ENCODE results near the gene IFNA1. TPM values are rescaled to one million over a fixed set of nuclear protein-coding genes. Genes with fewer than 3 reads are reported as not detected.

IFNA1 gene
- polyA plus RNA-seq, 1 donor from 2014 or later: not detected

DNA sequence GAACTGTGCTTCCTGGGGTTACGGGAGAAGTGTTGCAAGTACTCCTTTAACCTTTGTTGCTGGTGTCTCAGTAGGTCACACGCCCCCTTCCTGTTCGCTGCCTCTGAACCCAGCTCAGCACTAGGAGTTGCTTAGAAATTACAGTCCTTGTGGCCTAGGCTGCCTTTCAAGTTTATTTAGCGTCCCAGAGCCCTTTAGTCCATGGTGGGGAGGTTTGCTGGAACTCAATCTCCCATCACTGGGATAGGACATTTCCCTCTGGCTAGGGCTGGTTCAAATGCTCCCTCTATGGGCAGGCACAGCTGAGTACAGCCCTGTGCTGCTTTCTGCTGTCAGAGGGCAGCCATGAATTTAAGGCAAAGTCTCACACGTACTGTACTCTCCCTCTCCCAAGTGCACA, 26.6 kb upstream of the IFNA1 start:
- no peaks in the 10 kb centered on the region for H3K27me3 ChIP-seq (ENCODE audit: insufficient read depth, low read depth, low read length)
- no peaks in the 10 kb centered on the region for H3K9me2 ChIP-seq (ENCODE audit: insufficient read depth, low read length)
- TF ChIP-seq EP300 (conservative IDR thresholded peaks at IDR 0.05; ENCODE audit: poor library complexity, severe bottlenecking): no peak
- no peak for TF ChIP-seq RAD21 (conservative IDR thresholded peaks at IDR 0.05)
- TF ChIP-seq TAF1 (IDR thresholded peaks at IDR 0.05; ENCODE audit: low read depth): no peak
- no peak for TF ChIP-seq MXI1 (conservative IDR thresholded peaks at IDR 0.05; ENCODE audit: poor library complexity, severe bottlenecking)
- TF ChIP-seq, protein P1, sequence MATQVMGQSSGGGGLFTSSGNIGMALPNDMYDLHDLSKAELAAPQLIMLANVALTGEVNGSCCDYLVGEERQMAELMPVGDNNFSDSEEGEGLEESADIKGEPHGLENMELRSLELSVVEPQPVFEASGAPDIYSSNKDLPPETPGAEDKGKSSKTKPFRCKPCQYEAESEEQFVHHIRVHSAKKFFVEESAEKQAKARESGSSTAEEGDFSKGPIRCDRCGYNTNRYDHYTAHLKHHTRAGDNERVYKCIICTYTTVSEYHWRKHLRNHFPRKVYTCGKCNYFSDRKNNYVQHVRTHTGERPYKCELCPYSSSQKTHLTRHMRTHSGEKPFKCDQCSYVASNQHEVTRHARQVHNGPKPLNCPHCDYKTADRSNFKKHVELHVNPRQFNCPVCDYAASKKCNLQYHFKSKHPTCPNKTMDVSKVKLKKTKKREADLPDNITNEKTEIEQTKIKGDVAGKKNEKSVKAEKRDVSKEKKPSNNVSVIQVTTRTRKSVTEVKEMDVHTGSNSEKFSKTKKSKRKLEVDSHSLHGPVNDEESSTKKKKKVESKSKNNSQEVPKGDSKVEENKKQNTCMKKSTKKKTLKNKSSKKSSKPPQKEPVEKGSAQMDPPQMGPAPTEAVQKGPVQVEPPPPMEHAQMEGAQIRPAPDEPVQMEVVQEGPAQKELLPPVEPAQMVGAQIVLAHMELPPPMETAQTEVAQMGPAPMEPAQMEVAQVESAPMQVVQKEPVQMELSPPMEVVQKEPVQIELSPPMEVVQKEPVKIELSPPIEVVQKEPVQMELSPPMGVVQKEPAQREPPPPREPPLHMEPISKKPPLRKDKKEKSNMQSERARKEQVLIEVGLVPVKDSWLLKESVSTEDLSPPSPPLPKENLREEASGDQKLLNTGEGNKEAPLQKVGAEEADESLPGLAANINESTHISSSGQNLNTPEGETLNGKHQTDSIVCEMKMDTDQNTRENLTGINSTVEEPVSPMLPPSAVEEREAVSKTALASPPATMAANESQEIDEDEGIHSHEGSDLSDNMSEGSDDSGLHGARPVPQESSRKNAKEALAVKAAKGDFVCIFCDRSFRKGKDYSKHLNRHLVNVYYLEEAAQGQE (IDR thresholded peaks at IDR 0.05; ENCODE audit: borderline replicate concordance): no peak
- no peak for TF ChIP-seq EZH2 (IDR thresholded peaks at IDR 0.05; ENCODE audit: borderline replicate concordance, insufficient read depth, low read length, poor library complexity, severe bottlenecking)
- TF ChIP-seq, protein P2, sequence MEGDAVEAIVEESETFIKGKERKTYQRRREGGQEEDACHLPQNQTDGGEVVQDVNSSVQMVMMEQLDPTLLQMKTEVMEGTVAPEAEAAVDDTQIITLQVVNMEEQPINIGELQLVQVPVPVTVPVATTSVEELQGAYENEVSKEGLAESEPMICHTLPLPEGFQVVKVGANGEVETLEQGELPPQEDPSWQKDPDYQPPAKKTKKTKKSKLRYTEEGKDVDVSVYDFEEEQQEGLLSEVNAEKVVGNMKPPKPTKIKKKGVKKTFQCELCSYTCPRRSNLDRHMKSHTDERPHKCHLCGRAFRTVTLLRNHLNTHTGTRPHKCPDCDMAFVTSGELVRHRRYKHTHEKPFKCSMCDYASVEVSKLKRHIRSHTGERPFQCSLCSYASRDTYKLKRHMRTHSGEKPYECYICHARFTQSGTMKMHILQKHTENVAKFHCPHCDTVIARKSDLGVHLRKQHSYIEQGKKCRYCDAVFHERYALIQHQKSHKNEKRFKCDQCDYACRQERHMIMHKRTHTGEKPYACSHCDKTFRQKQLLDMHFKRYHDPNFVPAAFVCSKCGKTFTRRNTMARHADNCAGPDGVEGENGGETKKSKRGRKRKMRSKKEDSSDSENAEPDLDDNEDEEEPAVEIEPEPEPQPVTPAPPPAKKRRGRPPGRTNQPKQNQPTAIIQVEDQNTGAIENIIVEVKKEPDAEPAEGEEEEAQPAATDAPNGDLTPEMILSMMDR (IDR thresholded peaks at IDR 0.05; ENCODE audit: poor library complexity, severe bottlenecking): no peak
- TF ChIP-seq POLR2AphosphoS5 (IDR thresholded peaks at IDR 0.05): no peak
- no peak for TF ChIP-seq SMC3 (conservative IDR thresholded peaks at IDR 0.05; ENCODE audit: poor library complexity)
- no peaks in the 10 kb centered on the region for H3F3A ChIP-seq (ENCODE audit: insufficient read depth, low read length, poor library complexity, severe bottlenecking)
- no peaks in the 10 kb centered on the region for H3K36me3 ChIP-seq (ENCODE audit: insufficient read depth, low read length)
- no peak overlapping the region for H2AFZ ChIP-seq (ENCODE audit: low read depth, low read length)
- H3K79me2 ChIP-seq (replicated peaks; ENCODE audit: insufficient read depth, low read length): no peaks in the 10 kb centered on the region
- no peak overlapping the region for H3K4me2 ChIP-seq (ENCODE audit: low read length)
- no peaks in the 10 kb centered on the region for H3K9me3 ChIP-seq (ENCODE audit: low read length)
- H3K4me3 ChIP-seq (ENCODE audit: low read length): no peak overlapping the region
- no peaks in the 10 kb centered on the region for H4K20me1 ChIP-seq (ENCODE audit: insufficient read depth)
- H3K9ac ChIP-seq (ENCODE audit: low read length): no peak overlapping the region
- no peak overlapping the region for H3K27ac ChIP-seq (ENCODE audit: low read length)

DNA sequence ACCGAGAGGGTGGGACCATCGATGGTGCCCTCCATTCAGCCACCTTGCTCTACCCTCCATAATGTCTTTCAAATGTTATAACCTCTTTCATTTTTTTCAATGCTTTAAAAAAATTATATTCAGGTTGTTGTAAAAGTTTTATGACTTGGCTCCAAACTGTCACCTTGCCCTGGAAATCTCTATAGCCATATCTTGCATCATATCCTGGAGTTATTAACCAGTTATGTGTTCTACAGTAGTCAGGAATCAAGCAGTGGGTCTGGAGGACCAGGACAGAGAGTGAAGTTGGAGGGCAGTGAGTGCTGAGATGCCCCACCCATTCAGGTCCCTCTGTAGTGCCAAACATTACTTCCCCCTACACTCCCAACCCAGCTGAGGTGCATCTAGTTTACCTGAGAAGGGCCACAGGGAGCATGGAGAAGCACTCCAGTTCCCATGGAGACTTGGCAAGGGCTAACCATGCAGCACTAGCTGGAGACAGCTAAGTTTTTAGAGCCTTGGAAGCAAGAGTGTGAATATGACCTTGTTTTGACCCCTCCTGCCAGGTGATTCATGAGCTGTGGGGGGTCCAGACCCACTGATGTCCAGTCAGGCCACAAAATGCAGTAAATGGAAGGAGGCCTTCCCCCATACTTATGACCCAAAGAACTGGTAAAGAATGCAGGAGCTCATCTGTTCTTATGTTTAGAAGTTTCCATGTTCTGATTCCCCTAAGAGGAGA, 25.9 kb upstream of the IFNA1 start:
- Histone ChIP-seq H3K27ac (ENCODE audit: low read length) (no peak overlapping the region), H3K9me2 (ENCODE audit: insufficient read depth, low read length) (no peaks in the 10 kb centered on the region), H3K79me2 (replicated peaks; ENCODE audit: insufficient read depth, low read length) (no peaks in the 10 kb centered on the region), H3K36me3 (ENCODE audit: insufficient read depth, low read length) (no peaks in the 10 kb centered on the region), H3K9me3 (ENCODE audit: low read length) (no peaks in the 10 kb centered on the region), H3F3A (ENCODE audit: insufficient read depth, low read length, poor library complexity, severe bottlenecking) (no peaks in the 10 kb centered on the region), H3K4me3 (ENCODE audit: low read length) (no peak overlapping the region), H4K20me1 (ENCODE audit: insufficient read depth) (no peaks in the 10 kb centered on the region), H3K9ac (ENCODE audit: low read length) (no peak overlapping the region), H3K27me3 (ENCODE audit: insufficient read depth, low read depth, low read length) (no peaks in the 10 kb centered on the region), H3K4me2 (ENCODE audit: low read length) (no peak overlapping the region), H2AFZ (ENCODE audit: low read depth, low read length) (no peak overlapping the region)
- TF ChIP-seq, protein P2 (IDR thresholded peaks at IDR 0.05; ENCODE audit: poor library complexity, severe bottlenecking): no peak
- TF ChIP-seq EP300 (conservative IDR thresholded peaks at IDR 0.05; ENCODE audit: poor library complexity, severe bottlenecking) (no peak), EZH2 (IDR thresholded peaks at IDR 0.05; ENCODE audit: borderline replicate concordance, insufficient read depth, low read length, poor library complexity, severe bottlenecking) (no peak), TAF1 (IDR thresholded peaks at IDR 0.05; ENCODE audit: low read depth) (no peak), MXI1 (conservative IDR thresholded peaks at IDR 0.05; ENCODE audit: poor library complexity, severe bottlenecking) (no peak)

Data from neural cell (in vitro differentiated cells).